Mesodermal cell (in vitro differentiated cells): ENCODE measurements around the gene ULK4.
"Not testable (repeated sequence)": the region's sequence is repeated elsewhere in the genome, so short reads cannot be mapped to it uniquely, and the experiment has no call there.

Source experiments
- H3K27ac ChIP-seq: 2 replicates; pipeline ENCODE4 v1.7.0; 2013; ENCODE audit warnings: mild to moderate bottlenecking, low read depth, low read length, moderate library complexity; ENCODE audit not compliant: severe bottlenecking
- H3K36me3 ChIP-seq: 2 replicates; pipeline ENCODE4 v1.7.1; 2013; ENCODE audit warnings: mild to moderate bottlenecking, low read length, moderate library complexity; ENCODE audit not compliant: control insufficient read depth, insufficient read depth
- H3K4me1 ChIP-seq: one replicate; pipeline ENCODE4 v1.7.1; 2013; ENCODE audit warnings: mild to moderate bottlenecking, low read length; ENCODE audit not compliant: insufficient read depth, control insufficient read depth, poor library complexity, severe bottlenecking
- H3K4me3 ChIP-seq: 2 replicates; pipeline ENCODE4 v1.7.0; 2013; ENCODE audit warnings: low read length, control low read depth, mild to moderate bottlenecking; ENCODE audit not compliant: insufficient read depth, poor library complexity, severe bottlenecking; ENCODE audit errors: extremely low read depth
- H3K9me3 ChIP-seq: 2 replicates; pipeline ENCODE4 v1.7.1; 2013; ENCODE audit warnings: mild to moderate bottlenecking, low read length, moderate library complexity; ENCODE audit not compliant: control insufficient read depth
- WGBS, 2 experiments: methylation state at CpG; one replicate each; pipeline ENCODE4 v1.1.5; 2013; ENCODE audit warnings: missing lambda C conversion rate in 2 of 2; ENCODE audit not compliant: insufficient coverage in 2 of 2; 5-methylcytosine and 5-hydroxymethylcytosine counted together

ULK4 gene

DNA sequence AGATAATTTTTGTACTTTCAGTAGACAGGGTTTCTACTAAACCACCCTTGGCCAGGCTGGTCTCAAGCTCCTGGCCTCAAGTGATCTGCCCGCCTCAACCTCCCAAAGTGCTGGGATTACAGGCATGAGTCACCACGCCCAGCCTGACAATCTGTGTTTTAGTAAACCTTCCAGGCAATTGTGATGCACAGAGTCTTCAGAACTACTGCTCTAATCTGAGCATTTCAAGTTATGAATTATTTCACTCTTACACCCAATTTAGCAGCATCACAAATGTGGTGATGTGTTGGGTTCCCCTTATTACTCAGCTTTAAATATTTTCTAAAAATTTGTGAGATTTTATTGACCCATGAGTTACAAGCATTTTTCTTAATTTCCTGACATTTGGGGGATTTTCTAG, 94.4 kb downstream of the ULK4 start:
- H3K9me3 ChIP-seq = no peaks in the 10 kb centered on the region
- no peaks in the 10 kb centered on the region for H3K4me1 ChIP-seq
- no peak overlapping the region for H3K4me3 ChIP-seq
- no peak overlapping the region for H3K27ac ChIP-seq
- H3K36me3 ChIP-seq = no peaks in the 10 kb centered on the region
- 83 to 85% methylated on average over 1 to 2 of the region's 2 CpGs for WGBS, 2 experiments

DNA sequence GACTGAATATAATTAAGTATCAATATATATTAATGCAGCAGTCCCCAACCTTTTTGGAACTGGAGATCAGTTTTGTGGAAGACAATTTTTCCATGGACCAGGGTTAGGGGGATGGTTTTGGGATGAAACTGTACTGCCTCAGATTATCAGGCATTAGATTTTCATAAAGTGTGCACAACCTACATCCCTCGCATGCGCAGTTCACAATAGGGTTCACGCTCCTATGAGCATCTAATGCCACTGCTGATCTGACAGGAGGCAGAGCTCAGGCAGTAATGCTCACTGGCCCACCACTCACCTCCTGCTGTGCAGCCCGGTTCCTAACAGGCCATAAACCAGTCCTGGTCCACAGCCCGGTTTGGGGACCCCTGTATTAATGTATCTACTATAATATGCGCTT, 95.6 kb downstream of the ULK4 start:
- no peaks in the 10 kb centered on the region for H3K4me1 ChIP-seq
- H3K27ac ChIP-seq = no peak overlapping the region
- no peaks in the 10 kb centered on the region for H3K36me3 ChIP-seq
- H3K9me3 ChIP-seq = no peaks in the 10 kb centered on the region
- 100% methylated on average over 3 of the region's 6 CpGs for WGBS, 2 experiments
- H3K4me3 ChIP-seq = no peak overlapping the region

DNA sequence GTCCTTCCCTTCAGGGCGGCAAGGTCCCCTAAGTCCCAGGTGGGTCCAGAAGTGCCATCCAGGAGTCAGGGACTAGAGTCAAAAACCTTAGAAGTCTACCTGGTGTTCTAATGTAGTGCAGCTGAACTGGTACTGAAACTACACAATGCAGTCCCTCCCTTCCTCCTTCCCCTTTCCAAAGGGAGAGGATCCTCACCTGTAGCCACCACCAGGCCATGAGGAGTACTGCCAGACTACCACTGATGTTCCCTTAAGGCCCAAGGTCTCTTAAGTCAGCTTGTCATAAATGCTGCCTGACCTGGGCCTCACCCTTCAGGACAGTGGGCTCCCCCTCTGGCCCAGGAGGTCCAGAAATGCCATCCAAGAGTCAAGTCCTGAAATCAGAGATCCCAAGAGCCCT, 98.9 kb downstream of the ULK4 start:
- H3K27ac ChIP-seq = no peak overlapping the region
- H3K9me3 ChIP-seq = no peaks in the 10 kb centered on the region
- no peaks in the 10 kb centered on the region for H3K36me3 ChIP-seq
- no peak overlapping the region for H3K4me3 ChIP-seq
- no peaks in the 10 kb centered on the region for H3K4me1 ChIP-seq
- 75 to 100% methylated on average over 1 of the region's 1 CpG for WGBS, 2 experiments

DNA sequence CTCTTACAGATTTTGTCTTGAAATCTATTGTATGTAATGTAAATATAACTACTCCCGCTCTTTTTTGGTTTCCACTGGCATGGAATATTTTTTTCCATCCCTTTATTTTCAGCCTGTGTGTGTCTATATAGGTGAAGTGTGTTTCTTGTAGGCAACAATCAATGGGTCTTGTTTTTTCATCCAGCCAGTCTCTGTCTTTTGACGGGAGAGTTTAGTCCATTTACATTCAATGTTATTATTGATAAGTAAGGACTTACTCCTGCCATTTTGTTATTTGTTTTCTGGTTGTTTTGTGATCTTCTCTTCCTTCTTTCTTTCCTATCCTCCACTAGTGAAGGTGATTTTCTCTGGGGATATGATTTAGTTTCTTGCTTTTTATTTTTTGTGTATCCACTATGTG, 101.4 kb downstream of the ULK4 start:
- no CpG with 5 or more reads among the region's 2 CpGs for WGBS, 2 experiments
- not testable (repeated sequence) for H3K4me3 ChIP-seq, H3K36me3 ChIP-seq, H3K9me3 ChIP-seq, H3K4me1 ChIP-seq, H3K27ac ChIP-seq

DNA sequence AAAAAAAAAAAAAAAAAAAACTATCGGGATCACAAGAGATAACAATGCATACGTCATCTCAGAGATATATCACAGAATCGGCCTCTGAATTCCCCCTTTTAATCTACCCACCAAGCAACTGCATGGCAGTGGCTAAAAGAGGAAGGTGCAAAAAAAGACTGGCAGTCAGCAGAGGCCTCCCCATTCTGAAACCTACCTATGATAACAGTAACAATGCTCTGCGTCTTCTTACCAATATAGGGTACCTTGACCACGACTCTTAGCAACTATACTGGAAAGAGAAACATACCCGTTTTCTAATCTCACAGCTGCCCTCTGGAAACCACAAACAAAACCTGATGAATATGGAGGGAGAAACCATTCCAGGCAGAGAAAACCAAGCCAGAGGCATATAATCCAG, 106.9 kb downstream of the ULK4 start:
- no peaks in the 10 kb centered on the region for H3K4me1 ChIP-seq
- 98% methylated on average over 5 of the region's 6 CpGs; no CpG with 5 or more reads in 1 of the 2 experiments for WGBS, 2 experiments
- no peak overlapping the region for H3K27ac ChIP-seq
- H3K36me3 ChIP-seq = no peaks in the 10 kb centered on the region
- no peaks in the 10 kb centered on the region for H3K9me3 ChIP-seq
- H3K4me3 ChIP-seq = no peak overlapping the region

DNA sequence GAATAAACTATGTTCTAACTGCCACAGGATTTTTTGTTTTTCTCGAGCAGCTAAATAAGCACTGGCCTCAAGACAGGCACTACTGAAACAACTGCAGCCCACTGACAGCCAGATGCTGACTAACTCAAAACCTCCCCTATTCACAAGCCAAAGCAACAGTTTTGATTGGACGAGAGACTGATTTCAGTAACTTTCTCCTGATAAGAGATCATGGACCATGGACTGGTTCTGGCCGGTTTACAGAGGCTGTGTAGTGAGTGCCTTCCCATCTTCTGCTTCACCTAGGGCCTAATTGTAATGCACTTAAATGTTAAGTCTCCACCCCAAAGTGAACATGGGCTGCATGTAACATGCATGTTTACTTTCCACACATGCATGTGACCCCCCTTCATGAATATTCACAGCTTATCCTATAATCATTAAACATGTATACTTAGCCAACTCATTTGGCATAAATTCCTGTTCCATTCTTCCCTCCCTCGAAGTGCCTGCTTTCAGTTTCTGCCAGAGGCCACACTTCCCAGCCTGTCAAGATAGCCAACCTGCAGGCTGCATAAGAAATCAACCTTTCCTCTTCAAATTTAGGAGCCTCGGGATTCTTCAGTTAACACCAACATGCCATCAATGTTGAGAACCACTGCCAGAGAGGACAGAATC, 108.2 kb downstream of the ULK4 start:
- Histone ChIP-seq H3K4me1 (peaks cover 3% of the 10 kb centered on the region), H3K9me3 (no peaks in the 10 kb centered on the region), H3K4me3 (no peak overlapping the region), H3K36me3 (no peaks in the 10 kb centered on the region), H3K27ac (no peak overlapping the region)
- WGBS, 2 experiments = 94 to 100% methylated on average over 4 to 5 of the region's 5 CpGs

DNA sequence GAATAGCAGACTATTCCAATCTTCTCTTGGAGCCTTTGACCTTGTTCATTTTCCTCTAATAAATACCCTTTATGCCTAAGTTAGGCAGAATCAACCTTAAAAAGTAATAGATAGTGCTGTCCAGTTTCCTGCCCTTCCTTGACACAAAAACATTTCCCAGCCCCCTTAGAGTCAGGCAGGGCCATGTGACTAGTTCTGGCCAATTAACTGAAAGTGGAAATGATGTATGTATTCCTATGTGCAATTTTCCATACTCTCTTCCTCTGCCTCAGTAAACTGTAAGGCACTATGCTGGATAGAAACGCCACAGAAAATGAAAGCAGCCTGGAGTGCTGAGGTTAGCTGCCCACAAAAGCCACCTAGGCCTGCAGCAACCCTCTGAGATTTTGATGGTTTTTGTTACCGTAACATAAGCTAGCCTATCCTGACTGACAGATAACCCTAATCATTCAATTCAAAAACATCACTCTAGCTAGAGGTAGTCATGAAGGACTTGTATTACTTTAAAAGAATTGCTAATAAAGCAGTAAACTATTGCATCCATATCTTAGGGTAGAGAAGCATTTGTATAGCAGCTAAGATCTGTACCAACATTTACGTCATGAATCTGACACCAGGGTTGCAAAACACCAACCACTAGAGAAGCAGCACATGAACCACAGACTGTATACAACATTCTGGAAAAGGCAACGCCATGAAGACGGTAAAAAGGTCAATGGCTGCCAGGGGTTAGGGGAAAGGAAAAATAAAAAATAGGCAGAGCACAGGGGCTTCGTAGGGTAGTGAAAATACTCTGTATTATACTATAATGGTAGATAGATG, 112.9 kb downstream of the ULK4 start:
- Histone ChIP-seq H3K27ac (no peak overlapping the region), H3K9me3 (no peaks in the 10 kb centered on the region), H3K4me3 (no peak overlapping the region), H3K36me3 (no peaks in the 10 kb centered on the region), H3K4me1 (peaks cover 14% of the 10 kb centered on the region)
- WGBS, 2 experiments = 87 to 90% methylated on average over 2 to 3 of the region's 6 CpGs

DNA sequence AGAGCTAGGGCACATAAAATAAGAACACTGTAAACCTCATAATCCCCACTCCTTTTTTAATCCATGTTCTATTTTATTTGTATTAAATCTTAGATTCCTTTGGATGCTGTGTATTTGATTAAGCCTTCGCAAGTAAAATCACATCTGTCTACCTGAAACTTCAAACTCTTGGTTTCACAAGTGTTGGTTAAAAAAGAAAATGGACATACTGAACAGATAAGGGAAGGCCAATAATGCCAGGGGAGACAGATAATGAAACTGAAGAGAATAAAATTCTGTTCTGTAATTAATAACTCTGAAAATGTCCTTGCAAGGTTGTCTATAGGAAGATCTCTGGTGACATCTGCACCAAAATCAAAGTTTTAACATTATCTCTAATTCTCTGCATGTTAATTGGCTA, 114.2 kb downstream of the ULK4 start:
- Histone ChIP-seq H3K4me1 (peaks cover 14% of the 10 kb centered on the region), H3K36me3 (no peaks in the 10 kb centered on the region), H3K9me3 (no peaks in the 10 kb centered on the region), H3K4me3 (no peak overlapping the region), H3K27ac (no peak overlapping the region)
- WGBS, 2 experiments = no CpG with 5 or more reads among the region's 1 CpG

DNA sequence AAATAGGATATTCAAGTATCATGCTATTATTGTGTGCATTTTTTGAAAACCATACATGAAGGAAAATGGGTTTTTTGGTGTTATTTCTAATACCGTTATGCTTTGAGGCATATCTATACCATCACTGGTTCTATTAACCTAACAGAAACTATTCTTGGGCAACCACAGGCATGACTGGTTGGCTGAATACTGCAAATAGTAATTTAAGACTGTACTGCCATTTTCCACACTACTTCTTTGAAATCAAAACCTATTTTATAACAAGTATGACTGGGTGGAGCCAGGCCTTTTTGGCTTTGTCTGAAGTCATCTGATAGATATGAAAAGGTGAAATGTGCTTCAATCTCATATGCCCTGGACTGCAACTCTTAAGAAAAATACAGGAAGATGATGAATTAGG, 115.1 kb downstream of the ULK4 start:
- H3K36me3 ChIP-seq = no peaks in the 10 kb centered on the region
- H3K4me1 ChIP-seq = peaks cover 14% of the 10 kb centered on the region
- H3K27ac ChIP-seq = no peak overlapping the region
- WGBS, 2 experiments = no CpG with 5 or more reads among the region's 1 CpG
- H3K4me3 ChIP-seq = no peak overlapping the region
- no peaks in the 10 kb centered on the region for H3K9me3 ChIP-seq

DNA sequence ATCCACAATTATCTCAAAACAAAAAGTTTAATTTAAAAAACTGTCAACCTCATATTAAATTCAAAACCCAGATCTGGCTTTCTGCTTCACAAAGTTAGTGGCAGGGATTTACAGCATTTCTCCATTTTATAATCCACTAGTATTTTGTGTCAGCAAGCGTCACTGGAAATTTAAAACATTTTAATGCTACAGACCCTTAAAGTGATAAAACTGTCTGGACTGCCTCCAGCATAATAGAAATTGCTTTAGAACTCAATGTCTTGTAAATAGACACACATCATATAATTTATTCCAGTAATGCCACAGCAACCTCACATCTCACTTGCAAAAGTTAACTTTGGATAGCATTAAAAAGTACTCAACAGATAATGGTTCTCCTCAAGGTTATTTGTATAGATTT, 116.1 kb downstream of the ULK4 start:
- Histone ChIP-seq H3K9me3 (no peaks in the 10 kb centered on the region), H3K27ac (no peak overlapping the region), H3K36me3 (no peaks in the 10 kb centered on the region), H3K4me3 (no peak overlapping the region), H3K4me1 (peaks cover 14% of the 10 kb centered on the region)
- 100% methylated on average over 1 of the region's 1 CpG for WGBS, 2 experiments

DNA sequence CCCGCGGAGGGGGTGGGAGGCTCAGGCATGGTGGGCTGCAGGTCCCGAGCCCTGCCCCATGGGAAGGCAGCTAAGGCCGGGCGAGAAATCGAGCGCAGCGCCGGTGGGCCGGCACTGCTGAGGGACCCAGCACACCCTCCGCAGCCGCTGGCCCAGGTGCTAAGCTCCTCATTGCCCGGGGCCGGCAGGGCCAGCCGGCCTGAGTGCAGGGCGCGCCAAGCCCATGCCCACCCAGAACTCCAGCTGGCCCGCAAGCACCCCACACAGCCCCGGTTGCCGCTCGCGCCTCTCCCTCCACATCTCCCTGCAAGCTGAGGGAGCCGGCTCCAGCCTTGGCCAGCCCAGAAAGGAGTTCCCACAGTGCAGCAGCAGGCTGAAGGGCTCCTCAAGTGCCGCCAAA, 117.6 kb downstream of the ULK4 start:
- not testable (repeated sequence) for H3K27ac ChIP-seq, H3K36me3 ChIP-seq, H3K9me3 ChIP-seq, H3K4me3 ChIP-seq
- 98% methylated on average over 17 to 22 of the region's 24 CpGs for WGBS, 2 experiments
- H3K4me1 ChIP-seq = peaks cover 14% of the 10 kb centered on the region
